NT2/D1 (cell line): ENCODE measurements around the gene ROR1.

ENCODE experiments used
- DNase-seq: peaks from one replicate; pipeline ENCODE4 v3.0.0-alpha.2; 2011; ENCODE audit warnings: low read depth, low spot score
- H3K27me3 ChIP-seq: 2 replicates; pipeline ENCODE4 v1.6.0; 2011; ENCODE audit warnings: mild to moderate bottlenecking; ENCODE audit not compliant: insufficient read length, insufficient read depth
- H3K36me3 ChIP-seq: 2 replicates; pipeline ENCODE4 v1.6.1; 2011; ENCODE audit warnings: mild to moderate bottlenecking, low read length, mixed read lengths; ENCODE audit not compliant: insufficient read depth, insufficient read length
- H3K4me1 ChIP-seq: 2 replicates; pipeline ENCODE4 v1.5.1; 2011; ENCODE audit not compliant: insufficient read depth, insufficient read length
- H3K4me3 ChIP-seq: 2 replicates; pipeline ENCODE4 v1.5.1; 2011; ENCODE audit warnings: low read depth; ENCODE audit not compliant: insufficient read length
- H3K9ac ChIP-seq: 2 replicates; pipeline ENCODE4 v1.6.0; 2011; ENCODE audit warnings: low read depth; ENCODE audit not compliant: insufficient read length
- H3K9me3 ChIP-seq: 2 replicates; pipeline ENCODE4 v1.5.1; 2011; ENCODE audit warnings: mild to moderate bottlenecking, low read length; ENCODE audit not compliant: insufficient read depth
- SUZ12 ChIP-seq: IDR thresholded peaks from 2 replicates; pipeline ENCODE4 v1.6.1; 2011; ENCODE audit not compliant: insufficient read length, insufficient read depth; ENCODE audit errors: extremely low read depth
- YY1 ChIP-seq: IDR thresholded peaks from 2 replicates; pipeline ENCODE4 v1.6.1; 2011; ENCODE audit not compliant: insufficient read length, insufficient read depth
- ZNF274 ChIP-seq: IDR thresholded peaks from 2 replicates; pipeline ENCODE4 v1.6.1; 2011; ENCODE audit warnings: mild to moderate bottlenecking, low read depth, low read length

ROR1 gene

GRCh38 chr1:64150729-64151230 is 377.0 kb downstream of the ROR1 start:
- H3K36me3 ChIP-seq = peaks cover 4% of the 10 kb centered on the region
- no peak for DNase-seq
- no peak overlapping the region for H3K9ac ChIP-seq
- H3K4me1 ChIP-seq = no peaks in the 10 kb centered on the region
- no peaks in the 10 kb centered on the region for H3K27me3 ChIP-seq
- TF ChIP-seq YY1 = no peak
- H3K4me3 ChIP-seq = no peak overlapping the region
- no peaks in the 10 kb centered on the region for H3K9me3 ChIP-seq

- H3K27me3 ChIP-seq = no peaks in the 10 kb centered on the region
- H3K9ac ChIP-seq = no peak overlapping the region
- TF ChIP-seq YY1 = no peak
- TF ChIP-seq SUZ12 = no peak
- no peak for TF ChIP-seq ZNF274
- DNase-seq = peak; percentile 55
- no peak overlapping the region for H3K4me3 ChIP-seq
- no peaks in the 10 kb centered on the region for H3K4me1 ChIP-seq
- peaks cover 10% of the 10 kb centered on the region for H3K36me3 ChIP-seq
- H3K9me3 ChIP-seq = no peaks in the 10 kb centered on the region
Measured at GRCh38 chr1:64155278-64155677, 381.5 kb downstream of the ROR1 start.

- DNase-seq = no peak
- Histone ChIP-seq H3K4me3 (no peak overlapping the region), H3K9me3 (no peaks in the 10 kb centered on the region), H3K4me1 (no peaks in the 10 kb centered on the region), H3K9ac (no peak overlapping the region), H3K27me3 (no peaks in the 10 kb centered on the region), H3K36me3 (peaks cover 12% of the 10 kb centered on the region)
- TF ChIP-seq SUZ12 = no peak
- no peak for TF ChIP-seq YY1
- TF ChIP-seq ZNF274 = no peak
Measured at GRCh38 chr1:64161357-64161941, 387.6 kb downstream of the ROR1 start.

GRCh38 chr1:64162151-64162550 is 388.3 kb downstream of the ROR1 start:
- DNase-seq = no peak
- H3K9me3 ChIP-seq = no peaks in the 10 kb centered on the region
- no peak overlapping the region for H3K9ac ChIP-seq
- peaks cover 12% of the 10 kb centered on the region for H3K36me3 ChIP-seq
- no peaks in the 10 kb centered on the region for H3K4me1 ChIP-seq
- no peak overlapping the region for H3K4me3 ChIP-seq
- TF ChIP-seq YY1 (no peak), ZNF274 (no peak), SUZ12 (no peak)
- no peaks in the 10 kb centered on the region for H3K27me3 ChIP-seq

- no peaks in the 10 kb centered on the region for H3K4me1 ChIP-seq
- TF ChIP-seq SUZ12 = no peak
- TF ChIP-seq ZNF274 = no peak
- no peak for TF ChIP-seq YY1
- no peak overlapping the region for H3K4me3 ChIP-seq
- DNase-seq = no peak
- H3K9me3 ChIP-seq = no peaks in the 10 kb centered on the region
- peaks cover 12% of the 10 kb centered on the region for H3K36me3 ChIP-seq
- no peak overlapping the region for H3K9ac ChIP-seq
- H3K27me3 ChIP-seq = no peaks in the 10 kb centered on the region
Measured at GRCh38 chr1:64162804-64163203, 389.0 kb downstream of the ROR1 start.

GRCh38 chr1:64163431-64163830 is 389.6 kb downstream of the ROR1 start:
- DNase-seq = no peak
- Histone ChIP-seq H3K4me3 (no peak overlapping the region), H3K9me3 (peaks cover 2% of the 10 kb centered on the region; the same call in 1 of the 2 replicates), H3K4me1 (no peaks in the 10 kb centered on the region), H3K27me3 (no peaks in the 10 kb centered on the region), H3K9ac (no peak overlapping the region), H3K36me3 (peaks cover 12% of the 10 kb centered on the region)
- TF ChIP-seq ZNF274 (no peak), SUZ12 (no peak), YY1 (no peak)

GRCh38 chr1:64163970-64164369 is 390.2 kb downstream of the ROR1 start:
- Histone ChIP-seq H3K9ac (no peak overlapping the region), H3K36me3 (peaks cover 14% of the 10 kb centered on the region), H3K4me1 (no peaks in the 10 kb centered on the region), H3K4me3 (no peak overlapping the region), H3K9me3 (peaks cover 7% of the 10 kb centered on the region), H3K27me3 (no peaks in the 10 kb centered on the region)
- DNase-seq = peak; percentile 39
- TF ChIP-seq ZNF274 (no peak), SUZ12 (no peak), YY1 (no peak)

GRCh38 chr1:64166629-64167028 is 392.8 kb downstream of the ROR1 start:
- TF ChIP-seq YY1 (no peak), ZNF274 (no peak), SUZ12 (no peak)
- Histone ChIP-seq H3K36me3 (peaks cover 8% of the 10 kb centered on the region), H3K27me3 (no peaks in the 10 kb centered on the region), H3K9ac (no peak overlapping the region), H3K4me1 (peaks cover 3% of the 10 kb centered on the region), H3K9me3 (peaks cover 21% of the 10 kb centered on the region), H3K4me3 (no peak overlapping the region)
- DNase-seq = no peak
